Adrenal gland (tissue), 5 donors: ENCODE results near the gene NSD1.

Source experiments
- POLR2A ChIP-seq, 2 donors: fragments of 450-650 bp; IDR thresholded peaks; one replicate each; pipeline ENCODE4 v1.6.1; 2017; ENCODE audit warnings: antibody characterized with exemption in 2 of 2, mild to moderate bottlenecking in 2 of 2, moderate library complexity in 1 of 2
- TF ChIP-seq, protein P1 (sequence below), 6 experiments: fragments of 450-650 bp in 4 of 6; fragments of 200-600 bp in 2 of 6; sonication (generic) in 1 of 6; IDR thresholded peaks; 1 replicate in 5 of 6; 2 replicates in 1 of 6; pipeline versions ENCODE4 v1.5.1 to v1.8.0; 2016 to 2021; ENCODE audit warnings: antibody characterized with exemption in 6 of 6, mild to moderate bottlenecking in 2 of 6, moderate library complexity in 1 of 6
- donor health status: DM: no; HTN: no; CAD: no.

DNA sequence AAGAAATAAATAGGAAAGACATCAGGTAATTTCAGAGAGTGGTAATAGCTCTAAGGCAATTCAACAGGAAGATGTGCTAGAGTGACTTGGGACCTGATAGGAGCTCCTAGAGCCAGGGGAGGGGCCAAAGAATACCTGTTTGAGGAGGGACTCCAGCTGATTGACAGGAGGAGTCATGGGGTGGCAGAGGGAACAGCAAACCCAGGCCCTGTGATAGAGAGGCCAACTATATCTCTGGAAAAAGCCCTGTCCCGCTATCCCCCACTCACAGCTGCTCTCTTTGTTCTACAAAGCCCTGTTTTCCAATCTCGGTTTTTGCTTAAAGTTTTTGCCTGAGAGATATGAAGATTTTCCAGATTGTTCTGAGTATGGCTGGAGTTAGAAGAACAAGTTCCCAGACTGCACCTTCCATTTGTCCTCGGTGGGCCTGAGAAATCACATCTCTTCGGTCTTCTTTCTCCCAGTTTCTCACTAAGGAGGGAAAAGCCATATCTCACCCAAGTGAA lies 9.0 kb upstream of the NSD1 start:
- TF ChIP-seq, protein P1, sequence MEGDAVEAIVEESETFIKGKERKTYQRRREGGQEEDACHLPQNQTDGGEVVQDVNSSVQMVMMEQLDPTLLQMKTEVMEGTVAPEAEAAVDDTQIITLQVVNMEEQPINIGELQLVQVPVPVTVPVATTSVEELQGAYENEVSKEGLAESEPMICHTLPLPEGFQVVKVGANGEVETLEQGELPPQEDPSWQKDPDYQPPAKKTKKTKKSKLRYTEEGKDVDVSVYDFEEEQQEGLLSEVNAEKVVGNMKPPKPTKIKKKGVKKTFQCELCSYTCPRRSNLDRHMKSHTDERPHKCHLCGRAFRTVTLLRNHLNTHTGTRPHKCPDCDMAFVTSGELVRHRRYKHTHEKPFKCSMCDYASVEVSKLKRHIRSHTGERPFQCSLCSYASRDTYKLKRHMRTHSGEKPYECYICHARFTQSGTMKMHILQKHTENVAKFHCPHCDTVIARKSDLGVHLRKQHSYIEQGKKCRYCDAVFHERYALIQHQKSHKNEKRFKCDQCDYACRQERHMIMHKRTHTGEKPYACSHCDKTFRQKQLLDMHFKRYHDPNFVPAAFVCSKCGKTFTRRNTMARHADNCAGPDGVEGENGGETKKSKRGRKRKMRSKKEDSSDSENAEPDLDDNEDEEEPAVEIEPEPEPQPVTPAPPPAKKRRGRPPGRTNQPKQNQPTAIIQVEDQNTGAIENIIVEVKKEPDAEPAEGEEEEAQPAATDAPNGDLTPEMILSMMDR (IDR thresholded peaks at IDR 0.05): no peak
- TF ChIP-seq POLR2A (IDR thresholded peaks at IDR 0.05): no peak
